ENCODE results near the gene PIEZO2.

Gene PIEZO2

GRCh38 chr18:10785798-10786197 lies 363.6 kb downstream of the PIEZO2 start:
- no peak for TF ChIP-seq POU6F1 (CRISPR knock-in tag; IDR thresholded peaks at IDR 0.05; ENCODE audit: borderline replicate concordance, low read depth)
- TF ChIP-seq PATZ1 (CRISPR knock-in tag; IDR thresholded peaks at IDR 0.05; ENCODE audit: borderline replicate concordance) = no peak
- no peak for TF ChIP-seq TOX (CRISPR knock-in tag; IDR thresholded peaks at IDR 0.05; ENCODE audit: borderline replicate concordance)
- no peak for TF ChIP-seq ZFP3 (CRISPR knock-in tag; IDR thresholded peaks at IDR 0.05)
- no peak for TF ChIP-seq ESRRG (CRISPR knock-in tag; IDR thresholded peaks at IDR 0.05)
- TF ChIP-seq OSR1 (CRISPR knock-in tag; IDR thresholded peaks at IDR 0.05) = no peak
- TF ChIP-seq CSRNP3 (CRISPR knock-in tag; IDR thresholded peaks at IDR 0.05) = no peak
- no peak for TF ChIP-seq RARB (CRISPR knock-in tag; IDR thresholded peaks at IDR 0.05)
- TF ChIP-seq ISL1 (CRISPR knock-in tag; IDR thresholded peaks at IDR 0.05) = no peak
- TF ChIP-seq GLIS3 (CRISPR knock-in tag; IDR thresholded peaks at IDR 0.05) = no peak
- no peak for TF ChIP-seq ZNF565 (CRISPR knock-in tag; conservative IDR thresholded peaks at IDR 0.05; ENCODE audit: low read depth)
- no peak for TF ChIP-seq ZNF70 (CRISPR knock-in tag; IDR thresholded peaks at IDR 0.05)
- no peak for TF ChIP-seq TSHZ2 (CRISPR knock-in tag; IDR thresholded peaks at IDR 0.05)
- TF ChIP-seq ZNF8 (CRISPR knock-in tag; IDR thresholded peaks at IDR 0.05) = no peak
- no peak for ATAC-seq

- no peak for ATAC-seq
- TF ChIP-seq BACH2 (CRISPR knock-in tag; IDR thresholded peaks at IDR 0.05; ENCODE audit: borderline replicate concordance) (no peak), CREB5 (CRISPR knock-in tag; IDR thresholded peaks at IDR 0.05; ENCODE audit: low read depth) (no peak), ESRRG (CRISPR knock-in tag; IDR thresholded peaks at IDR 0.05) (no peak), ZC3H10 (CRISPR knock-in tag; IDR thresholded peaks at IDR 0.05) (no peak), ZFP3 (CRISPR knock-in tag; IDR thresholded peaks at IDR 0.05) (no peak), PATZ1 (CRISPR knock-in tag; IDR thresholded peaks at IDR 0.05; ENCODE audit: borderline replicate concordance) (no peak), GLIS3 (CRISPR knock-in tag; IDR thresholded peaks at IDR 0.05) (no peak), ZNF70 (CRISPR knock-in tag; IDR thresholded peaks at IDR 0.05) (no peak), TSHZ2 (CRISPR knock-in tag; IDR thresholded peaks at IDR 0.05) (no peak)
Observed at GRCh38 chr18:10784596-10785202, 364.7 kb downstream of the PIEZO2 start.

Data from SK-N-SH treated with all-trans-retinoic acid at 6 μM for 48 hours (cell line).